ENCODE measurements around the gene CHD1L.
A peak's percentile ranks its signal among the peaks of the same experiment; 100 is the strongest.
"Not testable (repeated sequence)": the region's sequence is repeated elsewhere in the genome, so short reads cannot be mapped to it uniquely, and the experiment has no call there.

CHD1L gene

GRCh38 chr1:147225193-147225730 is 17.2 kb upstream of the CHD1L start, which contains the start of gene FMO5:
FMO5 (minus strand) TSS chr1:147225339; CDS start chr1:147225029, 310 bp downstream.
- no peaks in the 10 kb centered on the region for H4K20me1 ChIP-seq (ENCODE audit: insufficient read depth, low read length)
- H3K27me3 ChIP-seq (replicated peaks; ENCODE audit: insufficient read depth, low read length): no peaks in the 10 kb centered on the region
- H3K4me1 ChIP-seq (ENCODE audit: low read length): no peaks in the 10 kb centered on the region
- TF ChIP-seq CTCF (IDR thresholded peaks at IDR 0.05; ENCODE audit: low read length) (peak; percentile 26), EZH2 (optimal IDR thresholded peaks at IDR 0.05; ENCODE audit: low read depth, low read length) (no peak), EZH2phosphoT487 (IDR thresholded peaks at IDR 0.05; ENCODE audit: low read length) (no peak)
- no peaks in the 10 kb centered on the region for H3K9me3 ChIP-seq (replicated peaks; ENCODE audit: insufficient read depth, low read length)
- peak within 1 kb of the TSS; percentile 47 for H3K4me2 ChIP-seq (ENCODE audit: low read depth, low read length)
- H3K79me2 ChIP-seq (ENCODE audit: low read length): no peaks in the 10 kb centered on the region
- no peak within 1 kb of the TSS for H3K27ac ChIP-seq (ENCODE audit: low read length)
- no peaks in the 10 kb centered on the region for H3F3A ChIP-seq (ENCODE audit: insufficient read depth, low read length)
- H2AFZ ChIP-seq (ENCODE audit: low read length): peak within 1 kb of the TSS; percentile 87
- peak within 1 kb of the TSS; percentile 72 for H3K4me3 ChIP-seq (ENCODE audit: low read length)
- peak within 1 kb of the TSS; percentile 20; the same call in 1 of the 2 replicates for H3K9ac ChIP-seq (ENCODE audit: low read length)
- H3K9me2 ChIP-seq (replicated peaks; ENCODE audit: insufficient read depth, low read length): no peaks in the 10 kb centered on the region; the same call in 1 of the 2 replicates
- DNase-seq: peak; percentile 73
- H3K36me3 ChIP-seq (replicated peaks; ENCODE audit: insufficient read depth, low read length): no peaks in the 10 kb centered on the region

DNA sequence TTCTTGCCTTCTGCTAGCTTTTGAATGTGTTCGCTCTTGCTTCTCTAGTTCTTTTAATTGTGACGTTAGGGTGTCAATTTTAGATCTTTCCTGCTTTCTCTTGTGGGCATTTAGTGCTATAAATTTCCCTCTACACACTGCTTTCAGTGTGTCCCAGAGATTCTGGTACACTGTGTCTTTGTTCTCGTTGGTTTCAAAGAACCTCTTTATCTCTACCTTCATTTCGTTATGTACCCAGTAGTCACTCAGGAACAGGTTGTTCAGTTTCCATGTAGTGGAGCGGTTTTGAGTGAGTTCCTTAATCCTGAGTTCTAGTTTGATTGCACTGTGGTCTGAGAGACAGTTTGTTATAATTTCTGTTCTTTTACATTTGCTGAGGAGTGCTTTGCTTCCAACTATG is 11.5 kb upstream of the CHD1L start:
- H2AFZ ChIP-seq (ENCODE audit: low read length); H3K4me1 ChIP-seq (ENCODE audit: low read length); H3K9me3 ChIP-seq (replicated peaks; ENCODE audit: insufficient read depth, low read length): not testable (repeated sequence)

GRCh38 chr1:147233903-147234302 is 8.6 kb upstream of the CHD1L start:
- H3K4me2 ChIP-seq (ENCODE audit: low read depth, low read length); H3K9me3 ChIP-seq (replicated peaks; ENCODE audit: insufficient read depth, low read length); H3K4me3 ChIP-seq (ENCODE audit: low read length); H4K20me1 ChIP-seq (ENCODE audit: insufficient read depth, low read length); H3F3A ChIP-seq (ENCODE audit: insufficient read depth, low read length); H3K79me2 ChIP-seq (ENCODE audit: low read length); H3K4me1 ChIP-seq (ENCODE audit: low read length); H3K36me3 ChIP-seq (replicated peaks; ENCODE audit: insufficient read depth, low read length); DNase-seq; H3K9ac ChIP-seq (ENCODE audit: low read length); H3K9me2 ChIP-seq (replicated peaks; ENCODE audit: insufficient read depth, low read length); H2AFZ ChIP-seq (ENCODE audit: low read length); H3K27me3 ChIP-seq (replicated peaks; ENCODE audit: insufficient read depth, low read length); H3K27ac ChIP-seq (ENCODE audit: low read length): not testable (repeated sequence)

More for the DNA sequence above, 11.5 kb upstream of the CHD1L start:
- H3K27me3 ChIP-seq (replicated peaks; ENCODE audit: insufficient read depth, low read length); H3F3A ChIP-seq (ENCODE audit: insufficient read depth, low read length); DNase-seq; H3K79me2 ChIP-seq (ENCODE audit: low read length); H3K9ac ChIP-seq (ENCODE audit: low read length); H4K20me1 ChIP-seq (ENCODE audit: insufficient read depth, low read length); H3K4me3 ChIP-seq (ENCODE audit: low read length); H3K36me3 ChIP-seq (replicated peaks; ENCODE audit: insufficient read depth, low read length); H3K9me2 ChIP-seq (replicated peaks; ENCODE audit: insufficient read depth, low read length); H3K4me2 ChIP-seq (ENCODE audit: low read depth, low read length); H3K27ac ChIP-seq (ENCODE audit: low read length): not testable (repeated sequence)

DNA sequence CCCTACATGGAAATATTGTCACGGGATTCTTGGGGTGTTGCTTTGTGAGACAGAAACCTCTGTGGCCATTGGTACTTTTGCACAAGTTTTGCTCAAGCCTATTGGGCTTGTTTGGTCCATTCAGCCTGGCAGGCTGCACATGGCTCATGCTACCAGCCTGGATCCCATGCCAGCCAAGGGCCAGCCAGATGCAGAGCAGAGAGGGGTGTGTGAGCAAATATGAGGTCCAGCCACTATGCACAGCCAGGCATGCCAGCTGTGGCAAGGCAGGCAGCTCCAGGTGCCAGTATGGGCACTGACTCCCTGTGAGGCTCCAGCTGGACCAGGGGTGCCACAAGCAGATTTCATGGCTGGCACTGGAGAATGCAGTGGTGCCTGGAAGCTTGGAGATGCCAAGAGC is 6.7 kb upstream of the CHD1L start:
- H3K9ac ChIP-seq (ENCODE audit: low read length): no peak overlapping the region
- H3K4me1 ChIP-seq (ENCODE audit: low read length): no peaks in the 10 kb centered on the region
- TF ChIP-seq EZH2phosphoT487 (IDR thresholded peaks at IDR 0.05; ENCODE audit: low read length) (no peak), CTCF (IDR thresholded peaks at IDR 0.05; ENCODE audit: low read length) (no peak)
- H4K20me1 ChIP-seq (ENCODE audit: insufficient read depth, low read length): no peaks in the 10 kb centered on the region
- H3K79me2 ChIP-seq (ENCODE audit: low read length): no peaks in the 10 kb centered on the region
- DNase-seq: no peak
- no peak overlapping the region for H3K4me3 ChIP-seq (ENCODE audit: low read length)
- H3K9me3 ChIP-seq (replicated peaks; ENCODE audit: insufficient read depth, low read length): no peaks in the 10 kb centered on the region
- no peak overlapping the region for H3K4me2 ChIP-seq (ENCODE audit: low read depth, low read length)
- no peaks in the 10 kb centered on the region for H3K27me3 ChIP-seq (replicated peaks; ENCODE audit: insufficient read depth, low read length)
- H3F3A ChIP-seq (ENCODE audit: insufficient read depth, low read length): no peaks in the 10 kb centered on the region
- no peaks in the 10 kb centered on the region for H3K36me3 ChIP-seq (replicated peaks; ENCODE audit: insufficient read depth, low read length)
- H2AFZ ChIP-seq (ENCODE audit: low read length): no peak overlapping the region
- no peaks in the 10 kb centered on the region for H3K9me2 ChIP-seq (replicated peaks; ENCODE audit: insufficient read depth, low read length)
- no peak overlapping the region for H3K27ac ChIP-seq (ENCODE audit: low read length)

Data from MM.1S (cell line).